8988T (cell line): Measurements from ENCODE around the gene TDRD15.
"Not testable (repeated sequence)": the region's sequence is repeated elsewhere in the genome, so short reads cannot be mapped to it uniquely, and the experiment has no call there.

Experiments
- DNase-seq: peaks from one replicate; pipeline ENCODE4 v3.0.0; 2011

Gene TDRD15

GRCh38 chr2:21123473-21124393, at the start of gene TDRD15:
TSS of gene TDRD15 (plus strand) at chr2:21123968. CDS start at chr2:21137468, 13,500 bp downstream.
- no peak for DNase-seq

GRCh38 chr2:21078296-21078695, 45.5 kb upstream of the TDRD15 start:
- no peak for DNase-seq

- DNase-seq: no peak
These were observed 40.3 kb upstream of the TDRD15 start for GRCh38 chr2:21083482-21083881.

- no peak for DNase-seq
These were observed 39.4 kb upstream of the TDRD15 start for GRCh38 chr2:21084401-21084800.

GRCh38 chr2:21092308-21092869, 31.4 kb upstream of the TDRD15 start:
- DNase-seq: no peak

- DNase-seq: no peak
These were observed 28.6 kb upstream of the TDRD15 start for GRCh38 chr2:21095178-21095577.

GRCh38 chr2:21095714-21096113, 28.1 kb upstream of the TDRD15 start:
- DNase-seq: no peak

GRCh38 chr2:21096458-21096857, 27.3 kb upstream of the TDRD15 start:
- DNase-seq: no peak

- no peak for DNase-seq
These were observed 26.4 kb upstream of the TDRD15 start for GRCh38 chr2:21097331-21097730.

- DNase-seq: no peak
These were observed 25.5 kb upstream of the TDRD15 start for GRCh38 chr2:21098294-21098693.

GRCh38 chr2:21099281-21099907, 24.4 kb upstream of the TDRD15 start:
- no peak for DNase-seq

- DNase-seq: not testable (repeated sequence)
These were observed 22.1 kb upstream of the TDRD15 start for GRCh38 chr2:21101514-21102155.

GRCh38 chr2:21102356-21102755, 21.4 kb upstream of the TDRD15 start:
- DNase-seq: no peak

GRCh38 chr2:21103274-21103891, 20.4 kb upstream of the TDRD15 start:
- no peak for DNase-seq

- DNase-seq: no peak
These were observed 19.6 kb upstream of the TDRD15 start for GRCh38 chr2:21104030-21104660.

GRCh38 chr2:21111012-21111411, 12.8 kb upstream of the TDRD15 start:
- DNase-seq: no peak

GRCh38 chr2:21117688-21118087, 6.1 kb upstream of the TDRD15 start:
- DNase-seq: no peak

- peak; percentile 16 for DNase-seq
These were observed 5.4 kb upstream of the TDRD15 start for GRCh38 chr2:21118302-21118920.

GRCh38 chr2:21131861-21132260, 8.1 kb downstream of the TDRD15 start:
- no peak for DNase-seq

GRCh38 chr2:21135585-21135984, 11.8 kb downstream of the TDRD15 start:
- DNase-seq: no peak

GRCh38 chr2:21142149-21142548, 18.4 kb downstream of the TDRD15 start:
- DNase-seq: no peak

- no peak for DNase-seq
These were observed 22.9 kb downstream of the TDRD15 start for GRCh38 chr2:21146638-21147037.
